H1 (cell line): ENCODE data around the gene VAMP3. TPM values are rescaled to one million over a fixed set of nuclear protein-coding genes. Genes with fewer than 3 reads are reported as not detected.

Experiments
- CTCF ChIA-PET: fragments of 300-600 bp; sonication (Branson Sonifier 250); formaldehyde crosslinking; loops from one replicate; lab custom pipeline; 2021; ENCODE audit not compliant: partially characterized antibody; lab: Charles Lee
- POLR2A ChIA-PET: fragments of 300-600 bp; sonication (Branson Sonifier 250); formaldehyde crosslinking; loops from one replicate; lab custom pipeline; 2021; ENCODE audit warnings: inconsistent platforms; ENCODE audit not compliant: partially characterized antibody; lab: Charles Lee
- DNase-seq, 2 experiments: peaks; one replicate each; pipeline versions ENCODE4 v3.0.0 to v3.0.0-alpha.2; 2010 to 2022; ENCODE audit warnings: low spot score in 2 of 2, low read depth in 1 of 2, mixed read lengths in 1 of 2
- FAIRE-seq: peaks from 2 replicates; lab custom pipeline; 2011; peaks lifted over from hg19 to GRCh38; lab: Jason Lieb, UNC
- H2AFZ ChIP-seq: 2 replicates; pipeline ENCODE4 v1.8.1; 2012; ENCODE audit warnings: low read length, inconsistent platforms
- H2AK5ac ChIP-seq: 2 replicates; pipeline ENCODE4 v1.6.1; 2013; ENCODE audit warnings: low read depth, low read length
- H2BK120ac ChIP-seq: replicated peaks from 2 replicates; pipeline ENCODE3; 2013; ENCODE audit warnings: low read depth, low read length, inconsistent platforms
- H2BK12ac ChIP-seq: 2 replicates; pipeline ENCODE4 v1.6.1; 2013; ENCODE audit warnings: low read depth, low read length
- H2BK15ac ChIP-seq: 2 replicates; pipeline ENCODE4 v1.6.1; 2013; ENCODE audit warnings: low read length
- H2BK20ac ChIP-seq: 2 replicates; pipeline ENCODE4 v1.6.1; 2013; ENCODE audit warnings: low read length
- H2BK5ac ChIP-seq: 2 replicates; pipeline ENCODE4 v1.6.1; 2013; ENCODE audit warnings: low read depth, low read length
- H3K14ac ChIP-seq: 2 replicates; pipeline ENCODE4 v1.6.1; 2013; ENCODE audit warnings: inconsistent platforms; ENCODE audit not compliant: insufficient read length
- H3K18ac ChIP-seq: 2 replicates; pipeline ENCODE4 v1.6.1; 2013; ENCODE audit warnings: low read length; ENCODE audit errors: extremely low read depth
- H3K23ac ChIP-seq: 2 replicates; pipeline ENCODE4 v1.6.1; 2013; ENCODE audit warnings: inconsistent platforms; ENCODE audit not compliant: insufficient read length
- H3K23me2 ChIP-seq: 2 replicates; pipeline ENCODE4 v1.6.1; 2013; ENCODE audit warnings: low read depth, low read length
- H3K27ac ChIP-seq: 2 replicates; pipeline ENCODE4 v1.6.1; 2011; ENCODE audit warnings: low read depth, low read length, inconsistent platforms
- H3K27me3 ChIP-seq, 4 experiments: replicated peaks in 1 of 4; 1 replicate in 1 of 4; 2 replicates in 3 of 4; pipeline versions ENCODE4 v1.6.1 to v1.8.1; 2011 to 2013; ENCODE audit warnings: low read length in 3 of 4, mild to moderate bottlenecking in 3 of 4, inconsistent platforms in 2 of 4, mixed read lengths in 2 of 4, moderate library complexity in 1 of 4; ENCODE audit not compliant: control insufficient read depth in 3 of 4, insufficient read depth in 3 of 4; ENCODE audit errors: extremely low read depth in 1 of 4
- H3K36me3 ChIP-seq, 4 experiments: 2 replicates each; pipeline versions ENCODE4 v1.6.1 to v1.8.1; 2011 to 2013; ENCODE audit warnings: mild to moderate bottlenecking in 4 of 4, low read length in 3 of 4, moderate library complexity in 2 of 4, control low read depth in 1 of 4, inconsistent platforms in 1 of 4; ENCODE audit not compliant: insufficient read depth in 4 of 4, control insufficient read depth in 2 of 4
- H3K4ac ChIP-seq: replicated peaks from 2 replicates; pipeline ENCODE3; 2013; ENCODE audit warnings: low read length, low read depth, mixed read lengths, inconsistent platforms; ENCODE audit not compliant: insufficient read length
- H3K4me1 ChIP-seq, 4 experiments: replicated peaks in 1 of 4; 1 replicate in 1 of 4; 2 replicates in 3 of 4; pipeline versions ENCODE4 v1.6.1 to v1.8.1; 2011 to 2013; ENCODE audit warnings: low read length in 3 of 4, inconsistent platforms in 2 of 4, mixed read lengths in 1 of 4; ENCODE audit not compliant: insufficient read depth in 4 of 4, control insufficient read depth in 3 of 4
- H3K4me2 ChIP-seq, 2 experiments: 2 replicates each; pipeline versions ENCODE4 v1.6.1 to v1.8.1; 2011 to 2013; ENCODE audit warnings: low read depth in 2 of 2, low read length in 2 of 2, control low read depth in 1 of 2, inconsistent platforms in 1 of 2, mild to moderate bottlenecking in 1 of 2; ENCODE audit not compliant: insufficient read depth in 1 of 2
- H3K4me3 ChIP-seq, 4 experiments: fragments of 200-600, 300-600 bp in 1 of 4; sonication (generic), shearing (Covaris generic), sonication (Bioruptor Twin) in 1 of 4; 2 replicates each; pipeline versions ENCODE4 v1.5.1 to v1.8.1; 2011 to 2016; ENCODE audit warnings: low read length in 4 of 4, low read depth in 3 of 4, control low read depth in 2 of 4, inconsistent platforms in 2 of 4, mild to moderate bottlenecking in 2 of 4, mixed read lengths in 1 of 4, moderate library complexity in 1 of 4; ENCODE audit not compliant: insufficient read depth in 2 of 4; ENCODE audit errors: extremely low read depth in 1 of 4
- H3K56ac ChIP-seq: replicated peaks from 2 replicates; pipeline ENCODE3; 2013; ENCODE audit warnings: low read depth, mild to moderate bottlenecking, mixed read lengths, low read length, inconsistent platforms; ENCODE audit not compliant: insufficient read length
- H3K79me1 ChIP-seq: 2 replicates; pipeline ENCODE4 v1.6.1; 2013; ENCODE audit warnings: low read depth, low read length, control low read depth
- H3K79me2 ChIP-seq, 2 experiments: 2 replicates each; pipeline versions ENCODE4 v1.6.1 to v1.8.1; 2012 to 2013; ENCODE audit warnings: low read length in 2 of 2, mild to moderate bottlenecking in 2 of 2, inconsistent platforms in 1 of 2; ENCODE audit not compliant: insufficient read depth in 2 of 2, control insufficient read depth in 1 of 2
- H3K9ac ChIP-seq, 4 experiments: replicated peaks in 1 of 4; 1 replicate in 1 of 4; 2 replicates in 3 of 4; pipeline versions ENCODE4 v1.6.1 to v1.8.1; 2011 to 2013; ENCODE audit warnings: low read depth in 3 of 4, low read length in 3 of 4, control low read depth in 2 of 4, mild to moderate bottlenecking in 2 of 4, moderate library complexity in 2 of 4, inconsistent platforms in 1 of 4; ENCODE audit errors: extremely low read depth in 1 of 4
- H3K9me3 ChIP-seq, 2 experiments: 2 replicates each; pipeline versions ENCODE4 v1.6.1 to v1.8.1; 2012 to 2013; ENCODE audit warnings: mild to moderate bottlenecking in 2 of 2, moderate library complexity in 2 of 2, control low read depth in 1 of 2, inconsistent platforms in 1 of 2, low read depth in 1 of 2, low read length in 1 of 2, mixed read lengths in 1 of 2; ENCODE audit not compliant: insufficient read depth in 2 of 2
- H4K20me1 ChIP-seq, 2 experiments: replicated peaks in 1 of 2; 2 replicates each; pipeline versions ENCODE3 to v1.8.1; 2011 to 2013; ENCODE audit warnings: inconsistent platforms in 2 of 2, low read length in 2 of 2, mild to moderate bottlenecking in 1 of 2; ENCODE audit not compliant: insufficient read depth in 2 of 2, control insufficient read depth in 1 of 2
- H4K5ac ChIP-seq: 2 replicates; pipeline ENCODE4 v1.6.1; 2013; ENCODE audit warnings: low read length, low read depth, mixed read lengths, inconsistent platforms; ENCODE audit not compliant: insufficient read length
- H4K8ac ChIP-seq: 2 replicates; pipeline ENCODE4 v1.8.0; 2013; ENCODE audit warnings: mild to moderate bottlenecking, moderate library complexity, low read length, inconsistent platforms; ENCODE audit not compliant: insufficient read depth; ENCODE audit errors: extremely low read depth
- H4K91ac ChIP-seq: replicated peaks from 2 replicates; pipeline ENCODE3; 2013; ENCODE audit warnings: low read length, mixed read lengths, inconsistent platforms; ENCODE audit not compliant: insufficient read length
- BACH1 ChIP-seq: IDR thresholded peaks from 2 replicates; pipeline ENCODE4 v1.6.1; 2012; ENCODE audit warnings: low read length, improper control_type of control experiment
- CREB1 ChIP-seq: IDR thresholded peaks from 2 replicates; pipeline ENCODE4 v1.6.1; 2012; ENCODE audit warnings: inconsistent platforms
- GABPA ChIP-seq: IDR thresholded peaks from 2 replicates; pipeline ENCODE4 v1.6.1; 2011; ENCODE audit warnings: mild to moderate bottlenecking, low read length, moderate library complexity, borderline replicate concordance; ENCODE audit not compliant: insufficient read depth
- KDM4A ChIP-seq: IDR thresholded peaks from one replicate; pipeline ENCODE4 v1.7.1; 2012; ENCODE audit warnings: low read depth, mild to moderate bottlenecking, moderate library complexity, low read length, inconsistent platforms; ENCODE audit not compliant: severe bottlenecking
- SP2 ChIP-seq: IDR thresholded peaks from 2 replicates; pipeline ENCODE4 v1.6.1; 2012; ENCODE audit warnings: mild to moderate bottlenecking, low read length, inconsistent platforms
- TBP ChIP-seq: IDR thresholded peaks from 2 replicates; pipeline ENCODE4 v1.6.1; 2011; ENCODE audit warnings: low read depth, low read length, improper control_type of control experiment
- WGBS, 2 experiments: shearing (Covaris generic) in 1 of 2; methylation state at CpG; one replicate each; pipeline versions ENCODE4 v1.1.6 to v1.1.7; 2013 to 2015; ENCODE audit warnings: low lambda C conversion rate in 2 of 2, mixed read lengths in 2 of 2, inconsistent platforms in 1 of 2, low coverage in 1 of 2, missing lambda C conversion rate in 1 of 2; ENCODE audit not compliant: insufficient replicate concordance in 2 of 2, insufficient coverage in 1 of 2, insufficient read length in 1 of 2; ENCODE audit errors: extremely low coverage in 1 of 2, missing lambda C conversion rate in 1 of 2; 5-methylcytosine and 5-hydroxymethylcytosine counted together
- polyA plus RNA-seq, 7 experiments: library from polyadenylated mRNA; depleted of rRNA in 3 of 7; stranded (reverse) in 5 of 7; unstranded in 2 of 7; fragments of >200 nt in 5 of 7; fragments of 200-250 nt in 2 of 7; gene quantifications; 1 replicate in 5 of 7; 2 replicates in 1 of 7; 4 replicates in 1 of 7; pipeline versions ENCODE4 v1.2.1 to v1.2.3, GENCODE V29; 2011 to 2013; ENCODE audit warnings: missing spikeins in 2 of 7, mixed read lengths in 2 of 7
- total RNA-seq: library from RNA; stranded (reverse); fragmentation: NEBNext Ultra II Directional; extraction: Animal tissue kit (Norgen Biotek cat#: 25700); gene quantifications from 2 replicates; pipeline ENCODE4 v1.2.1, GENCODE V29; 2021

The VAMP3 gene
- total and polyA plus RNA-seq, 2 of the 8 experiments (the other 6 are each of a cell fraction or from before 2014, with no cell fraction given), result 27.9 to 36.7 TPM

- Histone ChIP-seq H2BK5ac (no peak overlapping the region), H4K91ac (no peak overlapping the region), H4K20me1 (no peaks in the 10 kb centered on the region), H2AFZ (no peak overlapping the region), H3K4ac (no peak overlapping the region), H3K36me3 (peaks cover 0 to 2% (median 0%) of the 10 kb centered on the region in 4 experiments; a peak in 1 of 8 replicates), H2BK120ac (no peak overlapping the region), H3K23me2 (no peaks in the 10 kb centered on the region), H3K4me1 (no peaks in the 10 kb centered on the region), H4K5ac (no peak overlapping the region)
- no peak for FAIRE-seq
- no peak for TF ChIP-seq SP2
- no peak for TF ChIP-seq KDM4A
- TF ChIP-seq GABPA, result no peak
- TF ChIP-seq TBP, result no peak
- no peak for TF ChIP-seq BACH1
- no peak for TF ChIP-seq CREB1
- TF ChIP-seq, all 59 proteins: peak for 0
- 90% methylated on average over 9 of the region's 9 CpGs; no CpG with 5 or more reads in 1 of the 2 experiments for WGBS, 2 experiments
- no peak overlapping the region for H2BK15ac ChIP-seq
- no peak overlapping the region for H2AK5ac ChIP-seq
- no peak overlapping the region for H3K27ac ChIP-seq
- no peak overlapping the region for H3K18ac ChIP-seq
- CTCF ChIA-PET, result interaction anchor here (1.2 to 11.7 kb wide), 2 partner anchors 13 to 76 kb away, joined by 3 to 554 read pairs; no protein-coding TSS in a partner anchor
- H3K14ac ChIP-seq, result no peak overlapping the region
- no peak overlapping the region for H2BK20ac ChIP-seq
- H3K4me3 ChIP-seq, result no peak overlapping the region
- no peak overlapping the region for H3K23ac ChIP-seq
- no peak overlapping the region for H4K8ac ChIP-seq
- POLR2A ChIA-PET, result no interaction called here
- H3K56ac ChIP-seq, result no peak overlapping the region
- H3K79me2 ChIP-seq, result no peaks in the 10 kb centered on the region
- peak in 1 of 2 experiments; percentile 6 for DNase-seq
- H3K27me3 ChIP-seq, result no peaks in the 10 kb centered on the region
- H2BK12ac ChIP-seq, result no peak overlapping the region
- no peak overlapping the region for H3K9ac ChIP-seq
- no peaks in the 10 kb centered on the region for H3K79me1 ChIP-seq
- H3K4me2 ChIP-seq, result no peak overlapping the region
- H3K9me3 ChIP-seq, result no peaks in the 10 kb centered on the region
These were observed 26.2 kb upstream of the VAMP3 start for GRCh38 chr1:7744882-7745281.
